ENCODE data around the gene ZBTB34. TPM values are rescaled to one million over a fixed set of nuclear protein-coding genes. Genes with fewer than 3 reads are reported as not detected.

The ZBTB34 gene
- total RNA-seq, 1 donor from 2014 or later, result 4.5 TPM

DNA sequence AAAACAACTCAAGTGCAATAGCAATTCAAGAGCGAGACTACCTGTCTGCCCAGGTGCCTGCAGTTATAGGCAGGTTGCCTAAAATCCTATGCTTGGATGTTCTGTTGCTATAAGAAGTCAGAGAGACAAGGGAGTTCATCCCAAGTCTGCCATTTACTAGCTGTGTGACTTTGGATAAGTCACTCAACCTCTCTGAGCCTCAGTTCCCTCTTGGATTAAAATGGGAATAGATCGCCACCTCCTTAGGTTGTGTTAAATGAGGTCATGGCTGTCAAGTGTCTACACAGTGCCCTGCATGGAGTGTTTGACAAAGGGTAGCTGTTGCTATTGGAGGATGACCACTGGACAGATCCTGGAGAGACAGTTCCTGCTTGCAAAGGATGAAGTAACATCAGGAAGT, 1.3 kb upstream of the ZBTB34 start:
- DNase-seq, result no peak
- Histone ChIP-seq H3K4me3 (no peak overlapping the region), H3K9me3 (replicated peaks) (no peaks in the 10 kb centered on the region), H3K36me3 (peaks cover 4% of the 10 kb centered on the region), H3K27me3 (ENCODE audit: low read depth) (no peaks in the 10 kb centered on the region), H3K4me1 (peaks cover 45% of the 10 kb centered on the region), H3K27ac (replicated peaks) (no peak overlapping the region)
- TF ChIP-seq, protein P1, sequence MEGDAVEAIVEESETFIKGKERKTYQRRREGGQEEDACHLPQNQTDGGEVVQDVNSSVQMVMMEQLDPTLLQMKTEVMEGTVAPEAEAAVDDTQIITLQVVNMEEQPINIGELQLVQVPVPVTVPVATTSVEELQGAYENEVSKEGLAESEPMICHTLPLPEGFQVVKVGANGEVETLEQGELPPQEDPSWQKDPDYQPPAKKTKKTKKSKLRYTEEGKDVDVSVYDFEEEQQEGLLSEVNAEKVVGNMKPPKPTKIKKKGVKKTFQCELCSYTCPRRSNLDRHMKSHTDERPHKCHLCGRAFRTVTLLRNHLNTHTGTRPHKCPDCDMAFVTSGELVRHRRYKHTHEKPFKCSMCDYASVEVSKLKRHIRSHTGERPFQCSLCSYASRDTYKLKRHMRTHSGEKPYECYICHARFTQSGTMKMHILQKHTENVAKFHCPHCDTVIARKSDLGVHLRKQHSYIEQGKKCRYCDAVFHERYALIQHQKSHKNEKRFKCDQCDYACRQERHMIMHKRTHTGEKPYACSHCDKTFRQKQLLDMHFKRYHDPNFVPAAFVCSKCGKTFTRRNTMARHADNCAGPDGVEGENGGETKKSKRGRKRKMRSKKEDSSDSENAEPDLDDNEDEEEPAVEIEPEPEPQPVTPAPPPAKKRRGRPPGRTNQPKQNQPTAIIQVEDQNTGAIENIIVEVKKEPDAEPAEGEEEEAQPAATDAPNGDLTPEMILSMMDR (IDR thresholded peaks at IDR 0.05; ENCODE audit: borderline replicate concordance), result no peak
- intact Hi-C loops (cut with micrococcal nuclease), result no loop called here

DNA sequence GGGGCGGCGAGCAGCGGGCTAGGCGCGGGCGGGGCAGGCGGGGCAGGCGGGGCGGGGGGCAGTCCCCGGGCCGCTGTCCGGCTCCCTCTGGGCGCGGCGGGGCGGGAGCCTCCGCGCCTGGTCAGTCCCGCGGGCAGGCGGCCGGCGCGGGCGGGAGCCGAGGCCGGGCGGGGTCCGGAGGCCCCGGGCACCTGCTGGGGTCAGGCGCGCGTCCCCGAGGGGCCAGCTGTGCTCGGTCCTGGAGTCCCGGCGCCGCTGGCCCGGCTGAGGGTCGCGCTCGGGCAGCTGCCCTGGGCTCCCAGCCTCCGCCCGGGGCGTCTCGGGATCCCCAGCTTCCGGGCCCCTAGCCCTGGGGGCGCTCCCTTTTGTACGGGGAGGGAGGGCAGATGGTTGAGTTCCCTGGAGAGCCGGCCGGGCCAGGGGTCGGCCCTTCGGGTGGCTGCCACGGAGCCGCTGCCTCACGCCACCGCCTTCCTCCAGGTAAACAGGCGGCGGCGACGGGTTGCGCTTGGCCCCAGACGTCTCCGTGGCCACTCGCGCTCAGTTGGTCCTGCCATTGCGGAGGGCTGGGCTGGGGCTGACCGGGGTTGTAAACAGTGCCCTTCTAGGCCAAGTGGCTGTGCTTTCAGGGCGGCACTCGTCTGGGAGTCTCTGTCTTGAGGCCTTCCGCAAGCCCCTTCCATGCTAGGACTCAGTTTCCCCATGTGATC, 473 bp downstream of the ZBTB34 start:
- no peaks in the 10 kb centered on the region for H3K9me3 ChIP-seq (replicated peaks)
- intact Hi-C loops (cut with micrococcal nuclease), result no loop called here
- H3K4me1 ChIP-seq, result peaks cover 45% of the 10 kb centered on the region

DNA sequence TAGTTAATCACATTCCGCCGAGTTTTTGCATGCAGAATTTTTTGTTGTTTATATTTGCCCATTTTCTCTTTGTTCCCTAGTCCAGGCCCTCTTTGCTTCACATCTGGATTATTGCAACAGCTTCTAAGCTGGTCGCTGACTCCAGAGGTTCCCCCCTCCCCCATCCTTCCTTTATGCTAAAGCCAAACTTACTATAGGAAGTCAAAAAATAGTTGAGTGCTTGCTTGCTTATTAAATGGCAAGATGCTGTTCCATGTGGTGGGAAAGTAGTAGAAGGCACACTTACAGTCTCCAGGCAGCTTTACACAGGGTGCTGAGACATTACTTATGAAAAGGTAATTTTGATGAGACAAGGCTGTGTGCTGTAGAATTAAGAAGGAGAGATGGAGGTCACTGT, 1.3 kb downstream of the ZBTB34 start:
- Histone ChIP-seq H3K27me3 (ENCODE audit: low read depth) (no peaks in the 10 kb centered on the region), H3K27ac (replicated peaks) (peak overlapping the region; percentile 96), H3K4me3 (peak overlapping the region; percentile 91), H3K36me3 (peaks cover 16% of the 10 kb centered on the region), H3K9me3 (replicated peaks) (no peaks in the 10 kb centered on the region), H3K4me1 (peaks cover 45% of the 10 kb centered on the region)
- DNase-seq, result no peak
- intact Hi-C loops (cut with micrococcal nuclease), result no loop called here
- TF ChIP-seq, protein P1 (IDR thresholded peaks at IDR 0.05; ENCODE audit: borderline replicate concordance), result no peak

More for the DNA sequence above, 473 bp downstream of the ZBTB34 start:
- Histone ChIP-seq H3K27ac (replicated peaks) (peak overlapping the region; percentile 96), H3K36me3 (peaks cover 13% of the 10 kb centered on the region), H3K27me3 (ENCODE audit: low read depth) (no peaks in the 10 kb centered on the region), H3K4me3 (peak overlapping the region; percentile 91)
- TF ChIP-seq, protein P1 (IDR thresholded peaks at IDR 0.05; ENCODE audit: borderline replicate concordance), result no peak
- DNase-seq, result no peak

DNA sequence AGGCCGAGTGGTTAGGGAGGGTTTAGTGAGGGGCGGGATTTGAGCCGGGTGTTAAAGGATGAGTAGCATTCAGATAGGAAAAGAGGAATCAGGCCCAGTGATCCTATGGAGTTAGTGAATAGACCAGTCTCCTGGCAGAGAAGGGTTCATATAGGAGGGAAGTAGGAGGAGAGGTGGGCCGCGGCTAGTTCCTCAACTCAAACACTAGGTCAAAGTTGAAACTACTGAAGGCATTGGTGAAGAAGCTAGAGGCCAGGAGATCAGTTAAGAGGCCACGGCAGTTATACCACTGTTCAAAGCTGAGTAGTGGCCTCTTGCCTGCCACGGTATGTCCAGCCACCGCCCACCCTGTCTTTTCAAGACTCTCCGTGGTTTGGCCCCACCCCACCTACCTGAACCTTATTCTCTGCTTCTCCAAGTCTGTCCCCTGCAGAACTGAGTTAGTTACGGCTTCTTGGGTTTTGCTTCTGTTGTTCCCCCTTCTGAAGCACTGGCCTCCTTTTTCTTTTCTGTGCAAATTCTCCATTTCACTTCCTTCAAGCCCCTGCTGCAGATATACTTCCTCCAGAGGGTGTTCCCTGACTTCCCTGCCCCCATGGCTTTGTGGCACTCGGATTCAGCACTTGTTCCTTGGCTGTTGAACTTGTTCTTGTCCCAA, 1.8 kb downstream of the ZBTB34 start:
- peaks cover 16% of the 10 kb centered on the region for H3K36me3 ChIP-seq
- no peak for DNase-seq
- peaks cover 48% of the 10 kb centered on the region for H3K4me1 ChIP-seq
- no peaks in the 10 kb centered on the region for H3K9me3 ChIP-seq (replicated peaks)
- TF ChIP-seq, protein P1 (IDR thresholded peaks at IDR 0.05; ENCODE audit: borderline replicate concordance), result no peak
- intact Hi-C loops (cut with micrococcal nuclease), result no loop called here
- H3K27ac ChIP-seq (replicated peaks), result peak overlapping the region; percentile 96
- H3K27me3 ChIP-seq (ENCODE audit: low read depth), result no peaks in the 10 kb centered on the region
- peak overlapping the region; percentile 91 for H3K4me3 ChIP-seq

DNA sequence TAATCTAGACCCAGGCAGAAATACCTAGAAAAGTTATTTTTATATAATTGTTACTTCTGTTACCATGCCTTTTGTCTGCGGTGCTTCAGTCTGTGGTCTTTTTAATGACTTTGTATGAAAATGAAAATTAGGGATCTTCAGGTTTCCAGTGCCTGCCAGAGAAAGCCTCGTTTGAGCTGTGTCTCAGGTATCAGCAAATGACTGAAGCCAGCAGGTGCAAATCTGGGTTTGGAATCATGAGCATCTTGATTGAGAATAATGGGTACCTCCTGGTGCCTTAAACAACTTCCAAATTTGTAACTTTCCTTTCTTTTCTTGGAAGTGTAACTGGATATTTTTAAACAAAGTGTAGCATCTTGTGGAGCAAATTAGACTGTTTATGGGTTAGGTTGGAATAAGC, 4.3 kb downstream of the ZBTB34 start:
- no peak overlapping the region for H3K4me3 ChIP-seq
- TF ChIP-seq, protein P1 (IDR thresholded peaks at IDR 0.05; ENCODE audit: borderline replicate concordance), result no peak
- peaks cover 16% of the 10 kb centered on the region for H3K36me3 ChIP-seq
- intact Hi-C loops (cut with micrococcal nuclease), result no loop called here
- no peak overlapping the region for H3K27ac ChIP-seq (replicated peaks)
- no peaks in the 10 kb centered on the region for H3K27me3 ChIP-seq (ENCODE audit: low read depth)
- DNase-seq, result no peak
- peaks cover 65% of the 10 kb centered on the region for H3K4me1 ChIP-seq
- H3K9me3 ChIP-seq (replicated peaks), result no peaks in the 10 kb centered on the region
